Measurements from ENCODE around the gene CAST.

The CAST gene

GRCh38 chr5:96823900-96824380 is 161.8 kb downstream of the CAST start:
- DNase-seq, result no peak
